ENCODE measurements around the gene KCNAB1.

- no peak for TF ChIP-seq CTCF (IDR thresholded peaks at IDR 0.05)
- no peak for TF ChIP-seq POLR2A (IDR thresholded peaks at IDR 0.05)
Measured at GRCh38 chr3:156215751-156216150, 95.4 kb downstream of the KCNAB1 start.

Measured in lower leg skin (tissue), 3 donors.